Measurements from ENCODE around the gene AGBL1. TPM values are rescaled to one million over a fixed set of nuclear protein-coding genes. Genes with fewer than 3 reads are reported as not detected.

AGBL1 gene
- total and polyA plus RNA-seq, 8 donors, result under 0.01 to 0.18 TPM; not detected in 6

GRCh38 chr15:86623236-86623635 lies 543.6 kb downstream of the AGBL1 start:
- Histone ChIP-seq H3K27me3 (peaks cover 0 to 10% (median 0%) of the 10 kb centered on the region in 3 donors), H3K27ac (no peak overlapping the region), H3K36me3 (no peaks in the 10 kb centered on the region), H3K9me3 (no peaks in the 10 kb centered on the region), H3K4me3 (no peak overlapping the region), H3K4me1 (peaks cover 0 to 8% (median 0%) of the 10 kb centered on the region in 4 donors)
- intact Hi-C loops (cut with DNase I; ENCODE audit: low total_unique reads), result no loop called here
- WGBS, 5 donors, result 43 to 65% (median 55%) methylated on average over 2 of the region's 2 CpGs
- no peak for DNase-seq
- TF ChIP-seq POLR2A (IDR thresholded peaks at IDR 0.05) (no peak), EP300 (IDR thresholded peaks at IDR 0.05) (no peak), POLR2AphosphoS5 (IDR thresholded peaks at IDR 0.05) (no peak), CTCF (IDR thresholded peaks at IDR 0.05) (no peak)

GRCh38 chr15:86624261-86625036 lies 544.8 kb downstream of the AGBL1 start:
- no peaks in the 10 kb centered on the region for H3K9me3 ChIP-seq
- 21 to 43% (median 34%) methylated on average over 2 to 6 of the region's 6 CpGs for WGBS, 5 donors
- H3K27ac ChIP-seq, result no peak overlapping the region
- H3K27me3 ChIP-seq, result peaks cover 0 to 10% (median 0%) of the 10 kb centered on the region in 3 donors
- no peaks in the 10 kb centered on the region for H3K36me3 ChIP-seq
- H3K4me1 ChIP-seq, result peaks cover 0 to 8% (median 0%) of the 10 kb centered on the region in 4 donors
- DNase-seq, result peak in 1 of 2 donors; percentile 50
- intact Hi-C loops (cut with DNase I; ENCODE audit: low total_unique reads), result no loop called here
- H3K4me3 ChIP-seq, result no peak overlapping the region
- TF ChIP-seq POLR2AphosphoS5 (IDR thresholded peaks at IDR 0.05) (peak in 1 of 3 donors; percentile 49), EP300 (IDR thresholded peaks at IDR 0.05) (no peak)

- no peak overlapping the region for H3K4me3 ChIP-seq
- peaks cover 0 to 4% (median 0%) of the 10 kb centered on the region in 4 donors for H3K4me1 ChIP-seq
- intact Hi-C loops (cut with DNase I; ENCODE audit: low total_unique reads), result no loop called here
- 67 to 76% (median 76%) methylated on average over 7 of the region's 7 CpGs for WGBS, 5 donors
- no peaks in the 10 kb centered on the region for H3K9me3 ChIP-seq
- no peak overlapping the region for H3K27ac ChIP-seq
- TF ChIP-seq POLR2A (IDR thresholded peaks at IDR 0.05), result no peak
- no peak for TF ChIP-seq CTCF (IDR thresholded peaks at IDR 0.05)
- no peak for TF ChIP-seq POLR2AphosphoS5 (IDR thresholded peaks at IDR 0.05)
- TF ChIP-seq EP300 (IDR thresholded peaks at IDR 0.05), result no peak
- H3K36me3 ChIP-seq, result no peaks in the 10 kb centered on the region
- H3K27me3 ChIP-seq, result no peaks in the 10 kb centered on the region
- DNase-seq, result no peak
Measured at GRCh38 chr15:86629409-86630356, 550.0 kb downstream of the AGBL1 start.

GRCh38 chr15:86630946-86631345 lies 551.3 kb downstream of the AGBL1 start:
- H3K27ac ChIP-seq, result no peak overlapping the region
- no peaks in the 10 kb centered on the region for H3K9me3 ChIP-seq
- 72 to 88% (median 78%) methylated on average over 5 of the region's 5 CpGs for WGBS, 5 donors
- no peak overlapping the region for H3K4me3 ChIP-seq
- intact Hi-C loops (cut with DNase I; ENCODE audit: low total_unique reads), result no loop called here
- TF ChIP-seq CTCF (IDR thresholded peaks at IDR 0.05), result no peak
- TF ChIP-seq EP300 (IDR thresholded peaks at IDR 0.05), result no peak
- no peaks in the 10 kb centered on the region for H3K27me3 ChIP-seq
- no peaks in the 10 kb centered on the region for H3K4me1 ChIP-seq
- DNase-seq, result no peak
- no peaks in the 10 kb centered on the region for H3K36me3 ChIP-seq
